ENCODE results near the gene GULP1.

DNA sequence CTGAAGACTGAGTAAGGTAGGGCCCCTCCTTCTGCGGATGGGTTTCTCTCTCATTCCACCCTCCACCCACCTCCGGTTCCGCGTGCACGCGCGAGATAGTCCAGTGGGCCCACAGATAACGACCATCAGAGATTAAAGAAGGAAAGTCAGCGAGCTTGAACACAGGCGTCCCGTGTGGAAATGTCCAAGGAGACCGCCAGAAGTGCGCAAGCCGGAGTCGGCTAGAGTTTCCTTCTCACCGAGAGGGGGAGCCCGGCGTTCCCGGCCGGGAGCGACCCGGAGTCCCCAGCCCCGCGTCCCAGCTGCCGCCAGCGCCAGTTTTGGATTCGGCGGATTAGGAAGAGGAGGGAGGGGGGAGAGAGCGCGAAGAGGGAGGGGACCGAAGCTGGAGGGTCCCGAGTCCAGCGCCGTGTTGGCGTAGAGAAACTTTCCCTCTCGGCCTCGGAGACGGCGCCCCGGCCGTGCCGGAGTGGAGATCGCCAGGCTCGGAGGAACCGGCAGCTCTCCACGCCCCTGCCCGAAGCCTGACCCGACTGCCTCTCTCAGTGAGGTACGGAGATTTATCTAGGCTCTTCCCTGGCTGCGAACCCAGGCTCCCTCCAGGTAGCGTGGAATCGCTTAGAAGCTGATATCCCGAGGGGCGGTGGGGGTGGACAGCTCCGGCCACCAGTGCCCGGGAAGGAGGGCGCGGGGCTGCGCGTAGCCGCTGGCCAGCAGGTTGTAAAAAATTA, at the start of gene GULP1:
- TF ChIP-seq, protein P1, sequence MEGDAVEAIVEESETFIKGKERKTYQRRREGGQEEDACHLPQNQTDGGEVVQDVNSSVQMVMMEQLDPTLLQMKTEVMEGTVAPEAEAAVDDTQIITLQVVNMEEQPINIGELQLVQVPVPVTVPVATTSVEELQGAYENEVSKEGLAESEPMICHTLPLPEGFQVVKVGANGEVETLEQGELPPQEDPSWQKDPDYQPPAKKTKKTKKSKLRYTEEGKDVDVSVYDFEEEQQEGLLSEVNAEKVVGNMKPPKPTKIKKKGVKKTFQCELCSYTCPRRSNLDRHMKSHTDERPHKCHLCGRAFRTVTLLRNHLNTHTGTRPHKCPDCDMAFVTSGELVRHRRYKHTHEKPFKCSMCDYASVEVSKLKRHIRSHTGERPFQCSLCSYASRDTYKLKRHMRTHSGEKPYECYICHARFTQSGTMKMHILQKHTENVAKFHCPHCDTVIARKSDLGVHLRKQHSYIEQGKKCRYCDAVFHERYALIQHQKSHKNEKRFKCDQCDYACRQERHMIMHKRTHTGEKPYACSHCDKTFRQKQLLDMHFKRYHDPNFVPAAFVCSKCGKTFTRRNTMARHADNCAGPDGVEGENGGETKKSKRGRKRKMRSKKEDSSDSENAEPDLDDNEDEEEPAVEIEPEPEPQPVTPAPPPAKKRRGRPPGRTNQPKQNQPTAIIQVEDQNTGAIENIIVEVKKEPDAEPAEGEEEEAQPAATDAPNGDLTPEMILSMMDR (IDR thresholded peaks at IDR 0.05 in 2 of 3, conservative IDR thresholded peaks at IDR 0.05 in 1 of 3; ENCODE audit: control insufficient read depth in 2 of 3, extremely low read depth in 1 of 3, insufficient read depth in 1 of 3, low read depth in 3 of 3, low read length in 3 of 3), result no peak
- TF ChIP-seq, protein P2, sequence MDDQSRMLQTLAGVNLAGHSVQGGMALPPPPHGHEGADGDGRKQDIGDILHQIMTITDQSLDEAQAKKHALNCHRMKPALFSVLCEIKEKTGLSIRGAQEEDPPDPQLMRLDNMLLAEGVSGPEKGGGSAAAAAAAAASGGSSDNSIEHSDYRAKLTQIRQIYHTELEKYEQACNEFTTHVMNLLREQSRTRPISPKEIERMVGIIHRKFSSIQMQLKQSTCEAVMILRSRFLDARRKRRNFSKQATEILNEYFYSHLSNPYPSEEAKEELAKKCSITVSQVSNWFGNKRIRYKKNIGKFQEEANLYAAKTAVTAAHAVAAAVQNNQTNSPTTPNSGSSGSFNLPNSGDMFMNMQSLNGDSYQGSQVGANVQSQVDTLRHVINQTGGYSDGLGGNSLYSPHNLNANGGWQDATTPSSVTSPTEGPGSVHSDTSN (IDR thresholded peaks at IDR 0.05; ENCODE audit: insufficient replicate concordance, low read depth, low read length), result no peak
